Mammary epithelial cell (primary cell): ENCODE results near the gene CSMD2.

ENCODE experiments used
- EZH2 ChIP-seq: IDR thresholded peaks from 2 replicates; pipeline ENCODE4 v1.6.1; 2012; ENCODE audit warnings: low read length, inconsistent platforms, borderline replicate concordance
- TF ChIP-seq, protein P1 (sequence below), 2 donors: IDR thresholded peaks in 1 of 2; conservative IDR thresholded peaks in 1 of 2; 2 replicates each; pipeline ENCODE4 v1.5.1; 2011 to 2012; ENCODE audit warnings: inconsistent platforms in 2 of 2, low read length in 2 of 2, mild to moderate bottlenecking in 2 of 2, control low read depth in 1 of 2, low read depth in 1 of 2; ENCODE audit not compliant: insufficient read depth in 1 of 2; ENCODE audit errors: extremely low read depth in 1 of 2

DNA sequence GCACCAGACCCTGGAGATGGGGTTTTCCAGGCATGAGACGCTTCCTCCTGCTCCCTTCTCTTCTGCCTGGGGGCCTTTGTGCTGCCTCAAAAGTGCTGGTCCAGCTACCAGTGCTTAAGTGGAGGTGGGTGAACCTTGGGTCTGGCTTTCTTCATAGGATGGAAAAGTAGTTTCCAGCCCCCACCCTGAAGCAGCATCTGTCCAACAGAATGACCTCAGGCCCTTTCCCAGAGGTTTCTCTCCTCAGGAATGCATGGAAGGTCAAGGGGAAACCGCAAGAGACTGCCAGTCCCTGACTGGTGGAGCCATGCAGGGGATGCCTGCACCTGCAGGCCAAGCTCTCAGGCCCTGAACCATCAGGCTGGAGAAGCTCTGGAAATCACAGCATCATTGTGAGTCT, 237.3 kb downstream of the CSMD2 start:
- TF ChIP-seq, protein P1, sequence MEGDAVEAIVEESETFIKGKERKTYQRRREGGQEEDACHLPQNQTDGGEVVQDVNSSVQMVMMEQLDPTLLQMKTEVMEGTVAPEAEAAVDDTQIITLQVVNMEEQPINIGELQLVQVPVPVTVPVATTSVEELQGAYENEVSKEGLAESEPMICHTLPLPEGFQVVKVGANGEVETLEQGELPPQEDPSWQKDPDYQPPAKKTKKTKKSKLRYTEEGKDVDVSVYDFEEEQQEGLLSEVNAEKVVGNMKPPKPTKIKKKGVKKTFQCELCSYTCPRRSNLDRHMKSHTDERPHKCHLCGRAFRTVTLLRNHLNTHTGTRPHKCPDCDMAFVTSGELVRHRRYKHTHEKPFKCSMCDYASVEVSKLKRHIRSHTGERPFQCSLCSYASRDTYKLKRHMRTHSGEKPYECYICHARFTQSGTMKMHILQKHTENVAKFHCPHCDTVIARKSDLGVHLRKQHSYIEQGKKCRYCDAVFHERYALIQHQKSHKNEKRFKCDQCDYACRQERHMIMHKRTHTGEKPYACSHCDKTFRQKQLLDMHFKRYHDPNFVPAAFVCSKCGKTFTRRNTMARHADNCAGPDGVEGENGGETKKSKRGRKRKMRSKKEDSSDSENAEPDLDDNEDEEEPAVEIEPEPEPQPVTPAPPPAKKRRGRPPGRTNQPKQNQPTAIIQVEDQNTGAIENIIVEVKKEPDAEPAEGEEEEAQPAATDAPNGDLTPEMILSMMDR (conservative IDR thresholded peaks at IDR 0.05 in 1 of 2, IDR thresholded peaks at IDR 0.05 in 1 of 2; ENCODE audit: extremely low read depth in 1 of 2, insufficient read depth in 1 of 2, low read depth in 1 of 2, low read length in 2 of 2) = no peak
- no peak for TF ChIP-seq EZH2
